Measurements from ENCODE around the gene WDR93. TPM values are rescaled to one million over a fixed set of nuclear protein-coding genes. Genes with fewer than 3 reads are reported as not detected.
A peak's percentile ranks its signal among the peaks of the same experiment; 100 is the strongest.

The WDR93 gene
- total and polyA plus RNA-seq, 2 of the 4 experiments (the other 2 are of a cell fraction), result not detected

GRCh38 chr15:89783111-89783860, 92.7 kb downstream of the WDR93 start:
- H2BK120ac ChIP-seq (ENCODE audit: low read depth, low read length), result no peak overlapping the region
- no peak overlapping the region for H3K56ac ChIP-seq (ENCODE audit: extremely low read depth, insufficient read depth, low read length)
- no peak overlapping the region for H3K27ac ChIP-seq (ENCODE audit: insufficient read depth, low read length)
- no peaks in the 10 kb centered on the region for H3K79me1 ChIP-seq (ENCODE audit: low read depth in 1 of 2, low read length in 2 of 2)
- no peak overlapping the region for H3K14ac ChIP-seq (replicated peaks; ENCODE audit: low read depth, low read length)
- 74% methylated on average over 6 of the region's 14 CpGs; no CpG with 5 or more reads in 1 of the 2 experiments for WGBS, 2 experiments (ENCODE audit: extremely low coverage in 2 of 2, insufficient read length in 1 of 2)
- ATAC-seq (ENCODE audit: low read depth) (no peak), DNase-seq (peak; percentile 29)
- no peak overlapping the region for H2AK9ac ChIP-seq (replicated peaks; ENCODE audit: low read depth, low read length, poor library complexity)
- no peak overlapping the region for H4K91ac ChIP-seq (ENCODE audit: insufficient read depth, low read depth, low read length)
- peaks cover 4% of the 10 kb centered on the region; the same call in 1 of the 2 replicates for H3K36me3 ChIP-seq (ENCODE audit: control insufficient read depth, insufficient read depth, low read length)
- no peak overlapping the region for H2BK15ac ChIP-seq (ENCODE audit: low read depth, low read length)
- H3K23ac ChIP-seq (ENCODE audit: low read depth, low read length), result no peak overlapping the region
- no peak overlapping the region for H2BK5ac ChIP-seq (ENCODE audit: low read depth, low read length, poor library complexity, severe bottlenecking)
- intact Hi-C loops (cut with micrococcal nuclease), result no loop called here
- in situ Hi-C loops (cut with MboI; ENCODE audit: low sequenced_read_pairs), result no loop called here
- no peaks in the 10 kb centered on the region for H4K20me1 ChIP-seq (ENCODE audit: insufficient read depth, low read length)
- no peak overlapping the region for H3K4me3 ChIP-seq (ENCODE audit: insufficient read depth, low read depth, low read length)
- POLR2A ChIA-PET (ENCODE audit: unreplicated experiment), result no interaction called here
- no peak overlapping the region for H2BK20ac ChIP-seq (ENCODE audit: low read depth, low read length)
- dilution Hi-C loops (cut with HindIII; ENCODE audit: low sequenced_read_pairs, unreplicated experiment), result no loop called here
- H3K9me3 ChIP-seq (ENCODE audit: control insufficient read depth, insufficient read depth, low read length), result no peaks in the 10 kb centered on the region
- no peak overlapping the region for H2AK5ac ChIP-seq (ENCODE audit: low read depth, low read length)
- H4K5ac ChIP-seq (ENCODE audit: low read depth, low read length), result no peak overlapping the region
- no peak overlapping the region for H4K8ac ChIP-seq (ENCODE audit: low read depth in 2 of 2, low read length in 2 of 2)
- H2AFZ ChIP-seq (replicated peaks; ENCODE audit: low read length, poor library complexity), result no peak overlapping the region
- no peak overlapping the region; the same call in 1 of the 2 replicates for H3K4ac ChIP-seq (ENCODE audit: low read depth, low read length)
- CTCF ChIA-PET, result no interaction called here
- no peak overlapping the region for H3K9ac ChIP-seq (ENCODE audit: low read depth, low read length)
- TF ChIP-seq CEBPB (IDR thresholded peaks at IDR 0.05; ENCODE audit: low read depth, low read length), result no peak
- H3K4me2 ChIP-seq (ENCODE audit: low read depth, low read length), result no peak overlapping the region
- H3K4me1 ChIP-seq (ENCODE audit: control insufficient read depth, insufficient read depth, low read length), result peaks cover 10% of the 10 kb centered on the region
- no TSS peak for BruUV-seq (replicated peaks)
- no peaks in the 10 kb centered on the region; the same call in 1 of the 2 replicates for H3K9me1 ChIP-seq (ENCODE audit: insufficient read depth, low read length)
- H3K27me3 ChIP-seq (ENCODE audit: control insufficient read depth, insufficient read depth, low read length), result no peaks in the 10 kb centered on the region
- H3K18ac ChIP-seq (ENCODE audit: low read depth, low read length), result no peak overlapping the region

Data from IMR-90 (cell line).